H9 (cell line): ENCODE data around the gene SENP7. TPM values are rescaled to one million over a fixed set of nuclear protein-coding genes. Genes with fewer than 3 reads are reported as not detected.

ENCODE experiments used
- DNase-seq: peaks from one replicate; pipeline ENCODE4 v3.0.0-alpha.2; 2017
- H2AFZ ChIP-seq: one replicate; pipeline ENCODE4 v1.6.1; 2013; ENCODE audit warnings: mild to moderate bottlenecking, low read length, control low read depth, moderate library complexity
- H2AK5ac ChIP-seq: 2 replicates; pipeline ENCODE4 v1.6.1; 2013; ENCODE audit warnings: low read length, control low read depth, mixed read lengths; ENCODE audit not compliant: insufficient read length
- H2BK120ac ChIP-seq: one replicate; pipeline ENCODE4 v1.6.1; 2013; ENCODE audit warnings: low read depth, mild to moderate bottlenecking, low read length, control low read depth, inconsistent platforms; ENCODE audit not compliant: poor library complexity, severe bottlenecking
- H2BK12ac ChIP-seq: 2 replicates; pipeline ENCODE4 v1.6.1; 2013; ENCODE audit warnings: low read length, control low read depth, mixed read lengths, low read depth; ENCODE audit not compliant: insufficient read length
- H2BK15ac ChIP-seq: 2 replicates; pipeline ENCODE4 v1.6.1; 2013; ENCODE audit warnings: low read depth, low read length, control low read depth
- H2BK20ac ChIP-seq: one replicate; pipeline ENCODE4 v1.6.1; 2013; ENCODE audit warnings: low read depth, mild to moderate bottlenecking, low read length, control low read depth, inconsistent platforms; ENCODE audit not compliant: poor library complexity, severe bottlenecking
- H2BK5ac ChIP-seq: 2 replicates; pipeline ENCODE4 v1.6.1; 2013; ENCODE audit warnings: low read length, control low read depth, mixed read lengths; ENCODE audit not compliant: insufficient read length
- H3K14ac ChIP-seq: 2 replicates; pipeline ENCODE4 v1.6.1; 2013; ENCODE audit warnings: low read length, control low read depth; ENCODE audit not compliant: insufficient read depth
- H3K18ac ChIP-seq: 2 replicates; pipeline ENCODE4 v1.6.1; 2013; ENCODE audit warnings: low read depth, mild to moderate bottlenecking, mixed read lengths, low read length, control low read depth; ENCODE audit not compliant: insufficient read length
- H3K23ac ChIP-seq: 2 replicates; pipeline ENCODE4 v1.6.1; 2013; ENCODE audit warnings: low read length, control low read depth, mixed read lengths, low read depth; ENCODE audit not compliant: insufficient read length
- H3K23me2 ChIP-seq: 2 replicates; pipeline ENCODE4 v1.6.1; 2013; ENCODE audit warnings: low read depth, mild to moderate bottlenecking, mixed read lengths, low read length, control low read depth; ENCODE audit not compliant: insufficient read length, poor library complexity, severe bottlenecking
- H3K27ac ChIP-seq: 2 replicates; pipeline ENCODE4 v1.5.1; 2013; ENCODE audit warnings: low read length, control low read depth, mixed read lengths, low read depth; ENCODE audit not compliant: insufficient read length
- H3K27me3 ChIP-seq: 2 replicates; pipeline ENCODE4 v1.6.1; 2013; ENCODE audit warnings: low read length, control low read depth, inconsistent platforms; ENCODE audit not compliant: insufficient read depth
- H3K4ac ChIP-seq: 2 replicates; pipeline ENCODE4 v1.6.1; 2013; ENCODE audit warnings: low read depth, mild to moderate bottlenecking, control low read depth, inconsistent platforms, low read length, moderate library complexity
- H3K4me1 ChIP-seq: 2 replicates; pipeline ENCODE4 v1.6.1; 2013; ENCODE audit warnings: low read length, control low read depth, inconsistent platforms; ENCODE audit not compliant: insufficient read depth
- H3K4me2 ChIP-seq: 2 replicates; pipeline ENCODE4 v1.6.1; 2013; ENCODE audit warnings: low read length, control low read depth, mixed read lengths; ENCODE audit not compliant: insufficient read length, insufficient read depth
- H3K56ac ChIP-seq: 2 replicates; pipeline ENCODE4 v1.6.1; 2013; ENCODE audit warnings: low read depth, mild to moderate bottlenecking, mixed read lengths, low read length, control low read depth; ENCODE audit not compliant: insufficient read length
- H3K79me1 ChIP-seq: 2 replicates; pipeline ENCODE4 v1.6.1; 2013; ENCODE audit warnings: low read depth, mild to moderate bottlenecking, moderate library complexity, low read length, control low read depth, inconsistent platforms; ENCODE audit not compliant: insufficient read depth, poor library complexity, severe bottlenecking
- H3K79me2 ChIP-seq: 2 replicates; pipeline ENCODE4 v1.6.1; 2013; ENCODE audit warnings: low read length, control low read depth, inconsistent platforms; ENCODE audit not compliant: insufficient read depth
- H3K9ac ChIP-seq: 2 replicates; pipeline ENCODE4 v1.6.1; 2013; ENCODE audit warnings: low read length, control low read depth, mixed read lengths; ENCODE audit not compliant: insufficient read length; ENCODE audit errors: extremely low read depth
- H3K9me3 ChIP-seq: one replicate; pipeline ENCODE4 v1.6.1; 2013; ENCODE audit warnings: low read depth, low read length, inconsistent platforms; ENCODE audit not compliant: control insufficient read depth
- H3T11ph ChIP-seq: one replicate; pipeline ENCODE4 v1.6.1; 2013; ENCODE audit warnings: mild to moderate bottlenecking, low read length, control low read depth, inconsistent platforms
- H4K20me1 ChIP-seq: one replicate; pipeline ENCODE4 v1.6.1; 2013; ENCODE audit not compliant: control insufficient read depth, insufficient read length, insufficient read depth
- H4K5ac ChIP-seq: 2 replicates; pipeline ENCODE4 v1.6.1; 2013; ENCODE audit warnings: low read depth, mild to moderate bottlenecking, mixed read lengths, low read length, control low read depth; ENCODE audit not compliant: insufficient read length
- H4K8ac ChIP-seq: replicated peaks from 2 replicates; pipeline ENCODE4 v1.6.1; 2013; ENCODE audit warnings: low read length, control low read depth, mixed read lengths, low read depth; ENCODE audit not compliant: insufficient read length
- H4K91ac ChIP-seq: 2 replicates; pipeline ENCODE4 v1.6.1; 2013; ENCODE audit warnings: low read depth, mild to moderate bottlenecking, moderate library complexity, mixed read lengths, low read length, control low read depth; ENCODE audit not compliant: insufficient read length
- H3K27ac Mint-ChIP-seq, 3 experiments: 2 replicates in 2 of 3; 3 replicates in 1 of 3; pipeline ENCODE4 v1.8.0; 2020 to 2021; ENCODE audit warnings: mixed read lengths in 3 of 3, mild to moderate bottlenecking in 1 of 3, moderate library complexity in 1 of 3
- H3K27me3 Mint-ChIP-seq: 2 replicates; pipeline ENCODE4 v1.8.0; 2021; ENCODE audit warnings: low read depth, mild to moderate bottlenecking, moderate library complexity, mixed read lengths
- H3K36me3 Mint-ChIP-seq, 3 experiments: 2 replicates in 2 of 3; 3 replicates in 1 of 3; pipeline ENCODE4 v1.8.0; 2020 to 2021; ENCODE audit warnings: low read depth in 3 of 3, mixed read lengths in 3 of 3; ENCODE audit not compliant: insufficient read depth in 1 of 3
- H3K4me1 Mint-ChIP-seq, 2 experiments: 2 replicates each; pipeline ENCODE4 v1.8.0; 2020; ENCODE audit warnings: mixed read lengths in 2 of 2
- H3K4me3 Mint-ChIP-seq, 2 experiments: 2 replicates in 1 of 2; 3 replicates in 1 of 2; pipeline ENCODE4 v1.8.0; 2020 to 2021; ENCODE audit warnings: mild to moderate bottlenecking in 2 of 2, mixed read lengths in 2 of 2, moderate library complexity in 1 of 2
- H3K9me3 Mint-ChIP-seq, 2 experiments: 2 replicates in 1 of 2; 3 replicates in 1 of 2; pipeline ENCODE4 v1.8.0; 2020; ENCODE audit warnings: mild to moderate bottlenecking in 2 of 2, mixed read lengths in 2 of 2, moderate library complexity in 1 of 2
- WGBS: extraction: QIAGEN DNeasy Blood & Tissue Kit; methylation state at CpG from one replicate; pipeline ENCODE4 v1.1.7; 2013; ENCODE audit warnings: missing lambda C conversion rate, low lambda C conversion rate, mixed read lengths; ENCODE audit not compliant: insufficient read length; ENCODE audit errors: extremely low coverage; 5-methylcytosine and 5-hydroxymethylcytosine counted together
- total RNA-seq: library from RNA; stranded (reverse); gene quantifications from 2 replicates; pipeline ENCODE4 v1.2.1, GENCODE V29; 2021
- TF ChIP-seq, protein P1 (sequence below): fragments of 200-600 bp; sonication (generic); conservative IDR thresholded peaks from 3 replicates; pipeline ENCODE4 v1.8.0; 2021; ENCODE audit warnings: antibody characterized with exemption, mild to moderate bottlenecking

The SENP7 gene
- total RNA-seq, 1 experiment from 2014 or later = 8.4 TPM

DNA sequence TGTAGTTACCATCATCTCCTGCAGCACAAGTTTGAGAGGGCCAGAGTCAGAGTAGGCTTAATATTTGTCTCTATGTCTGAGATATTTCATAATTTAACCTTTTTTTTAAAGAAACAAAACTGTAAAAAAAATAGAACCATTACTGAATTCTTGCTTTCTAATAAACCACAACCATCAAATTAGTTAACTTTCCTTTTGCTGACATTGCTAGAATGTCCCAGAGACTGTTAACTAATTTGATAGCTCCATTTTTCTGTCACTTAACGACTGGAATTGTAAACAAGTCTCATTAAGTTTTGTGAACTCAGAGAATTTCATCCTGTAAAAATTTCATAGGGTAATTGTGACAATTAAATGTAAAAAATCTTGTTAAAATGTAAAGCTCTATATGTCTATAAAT, 228.3 kb downstream of the SENP7 start:
- Mint-ChIP-seq H3K27ac (no peak overlapping the region), H3K36me3 (no peaks in the 10 kb centered on the region), H3K4me3 (no peak overlapping the region), H3K27me3 (no peaks in the 10 kb centered on the region; the same call in 1 of the 2 replicates), H3K9me3 (no peaks in the 10 kb centered on the region), H3K4me1 (peaks cover 3 to 7% of the 10 kb centered on the region in 2 experiments)
- no peak overlapping the region for H2AFZ ChIP-seq
- H4K5ac ChIP-seq = no peak overlapping the region
- H3K4me2 ChIP-seq = no peak overlapping the region
- H4K91ac ChIP-seq = no peak overlapping the region
- no CpG with 5 or more reads among the region's 1 CpG for WGBS
- no peak overlapping the region for H2AK5ac ChIP-seq
- no peak overlapping the region for H2BK5ac ChIP-seq
- no peak for DNase-seq
- no peaks in the 10 kb centered on the region for H4K20me1 ChIP-seq
- no peak overlapping the region for H2BK20ac ChIP-seq
- no peaks in the 10 kb centered on the region for H3K23me2 ChIP-seq
- H3K9me3 ChIP-seq = no peaks in the 10 kb centered on the region
- no peaks in the 10 kb centered on the region for H3K4me1 ChIP-seq
- H2BK12ac ChIP-seq = no peak overlapping the region
- H3T11ph ChIP-seq = no peak overlapping the region
- TF ChIP-seq, protein P1, sequence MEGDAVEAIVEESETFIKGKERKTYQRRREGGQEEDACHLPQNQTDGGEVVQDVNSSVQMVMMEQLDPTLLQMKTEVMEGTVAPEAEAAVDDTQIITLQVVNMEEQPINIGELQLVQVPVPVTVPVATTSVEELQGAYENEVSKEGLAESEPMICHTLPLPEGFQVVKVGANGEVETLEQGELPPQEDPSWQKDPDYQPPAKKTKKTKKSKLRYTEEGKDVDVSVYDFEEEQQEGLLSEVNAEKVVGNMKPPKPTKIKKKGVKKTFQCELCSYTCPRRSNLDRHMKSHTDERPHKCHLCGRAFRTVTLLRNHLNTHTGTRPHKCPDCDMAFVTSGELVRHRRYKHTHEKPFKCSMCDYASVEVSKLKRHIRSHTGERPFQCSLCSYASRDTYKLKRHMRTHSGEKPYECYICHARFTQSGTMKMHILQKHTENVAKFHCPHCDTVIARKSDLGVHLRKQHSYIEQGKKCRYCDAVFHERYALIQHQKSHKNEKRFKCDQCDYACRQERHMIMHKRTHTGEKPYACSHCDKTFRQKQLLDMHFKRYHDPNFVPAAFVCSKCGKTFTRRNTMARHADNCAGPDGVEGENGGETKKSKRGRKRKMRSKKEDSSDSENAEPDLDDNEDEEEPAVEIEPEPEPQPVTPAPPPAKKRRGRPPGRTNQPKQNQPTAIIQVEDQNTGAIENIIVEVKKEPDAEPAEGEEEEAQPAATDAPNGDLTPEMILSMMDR = no peak
- H3K18ac ChIP-seq = no peak overlapping the region
- H3K4ac ChIP-seq = no peak overlapping the region
- no peak overlapping the region for H3K14ac ChIP-seq
- no peak overlapping the region for H2BK15ac ChIP-seq
- H3K56ac ChIP-seq = no peak overlapping the region
- no peak overlapping the region for H3K27ac ChIP-seq
- H2BK120ac ChIP-seq = no peak overlapping the region
- no peaks in the 10 kb centered on the region for H3K27me3 ChIP-seq
- no peak overlapping the region for H4K8ac ChIP-seq
- H3K23ac ChIP-seq = no peak overlapping the region
- H3K79me1 ChIP-seq = no peaks in the 10 kb centered on the region
- no peaks in the 10 kb centered on the region for H3K79me2 ChIP-seq
- no peak overlapping the region for H3K9ac ChIP-seq
